ENCODE measurements around the gene SQSTM1. TPM values are rescaled to one million over a fixed set of nuclear protein-coding genes. Genes with fewer than 3 reads are reported as not detected.

SQSTM1 gene
- total RNA-seq, 1 donor from 2014 or later = 297 TPM

DNA sequence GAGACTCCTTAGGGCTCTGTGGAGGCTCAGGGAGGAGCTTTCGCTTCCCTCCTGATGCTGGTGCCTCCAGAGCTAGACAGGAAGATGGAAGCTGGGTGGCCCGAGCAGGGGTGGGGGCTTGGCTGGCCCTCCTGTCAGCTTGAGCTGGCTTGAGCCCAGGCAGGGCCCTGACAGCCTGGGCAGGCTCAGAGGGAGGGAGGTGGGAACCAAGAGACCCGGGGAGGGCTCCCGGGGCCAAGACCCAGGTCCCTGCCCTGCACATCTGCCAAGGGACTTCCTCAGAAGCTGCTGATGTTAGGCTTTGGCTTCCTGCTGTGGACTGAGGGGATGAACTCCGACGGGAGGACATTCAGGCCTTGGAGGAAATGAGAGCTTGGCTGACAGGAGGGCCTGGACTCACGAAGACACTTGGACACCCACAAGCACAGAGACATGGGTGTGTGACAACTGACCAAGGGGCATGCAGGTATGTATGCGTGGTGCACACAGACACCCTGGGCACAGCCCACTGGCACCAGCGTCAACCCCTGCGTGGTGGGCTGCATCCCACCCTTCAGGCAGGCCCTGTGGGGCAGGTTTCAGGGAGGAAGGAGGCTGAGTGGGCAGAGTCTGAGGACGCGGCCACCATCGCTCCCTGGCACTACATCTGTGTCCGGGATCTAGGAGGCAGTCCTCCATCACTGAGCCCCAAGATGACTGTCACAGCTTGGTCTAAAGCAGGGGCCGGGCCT lies 28.7 kb upstream of the SQSTM1 start:
- Mint-ChIP-seq H3K27me3 (ENCODE audit: low read depth) (no peaks in the 10 kb centered on the region), H3K9me3 (ENCODE audit: low read depth) (no peaks in the 10 kb centered on the region), H3K4me1 (ENCODE audit: low read depth) (peaks cover 17% of the 10 kb centered on the region), H3K4me3 (ENCODE audit: unreplicated experiment) (no peak overlapping the region), H3K27ac (ENCODE audit: unreplicated experiment) (no peak overlapping the region), H3K36me3 (ENCODE audit: low read depth) (peaks cover 3% of the 10 kb centered on the region)
- TF ChIP-seq, protein P1, sequence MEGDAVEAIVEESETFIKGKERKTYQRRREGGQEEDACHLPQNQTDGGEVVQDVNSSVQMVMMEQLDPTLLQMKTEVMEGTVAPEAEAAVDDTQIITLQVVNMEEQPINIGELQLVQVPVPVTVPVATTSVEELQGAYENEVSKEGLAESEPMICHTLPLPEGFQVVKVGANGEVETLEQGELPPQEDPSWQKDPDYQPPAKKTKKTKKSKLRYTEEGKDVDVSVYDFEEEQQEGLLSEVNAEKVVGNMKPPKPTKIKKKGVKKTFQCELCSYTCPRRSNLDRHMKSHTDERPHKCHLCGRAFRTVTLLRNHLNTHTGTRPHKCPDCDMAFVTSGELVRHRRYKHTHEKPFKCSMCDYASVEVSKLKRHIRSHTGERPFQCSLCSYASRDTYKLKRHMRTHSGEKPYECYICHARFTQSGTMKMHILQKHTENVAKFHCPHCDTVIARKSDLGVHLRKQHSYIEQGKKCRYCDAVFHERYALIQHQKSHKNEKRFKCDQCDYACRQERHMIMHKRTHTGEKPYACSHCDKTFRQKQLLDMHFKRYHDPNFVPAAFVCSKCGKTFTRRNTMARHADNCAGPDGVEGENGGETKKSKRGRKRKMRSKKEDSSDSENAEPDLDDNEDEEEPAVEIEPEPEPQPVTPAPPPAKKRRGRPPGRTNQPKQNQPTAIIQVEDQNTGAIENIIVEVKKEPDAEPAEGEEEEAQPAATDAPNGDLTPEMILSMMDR (IDR thresholded peaks at IDR 0.05) = no peak
- DNase-seq (ENCODE audit: low spot score) = no peak

DNA sequence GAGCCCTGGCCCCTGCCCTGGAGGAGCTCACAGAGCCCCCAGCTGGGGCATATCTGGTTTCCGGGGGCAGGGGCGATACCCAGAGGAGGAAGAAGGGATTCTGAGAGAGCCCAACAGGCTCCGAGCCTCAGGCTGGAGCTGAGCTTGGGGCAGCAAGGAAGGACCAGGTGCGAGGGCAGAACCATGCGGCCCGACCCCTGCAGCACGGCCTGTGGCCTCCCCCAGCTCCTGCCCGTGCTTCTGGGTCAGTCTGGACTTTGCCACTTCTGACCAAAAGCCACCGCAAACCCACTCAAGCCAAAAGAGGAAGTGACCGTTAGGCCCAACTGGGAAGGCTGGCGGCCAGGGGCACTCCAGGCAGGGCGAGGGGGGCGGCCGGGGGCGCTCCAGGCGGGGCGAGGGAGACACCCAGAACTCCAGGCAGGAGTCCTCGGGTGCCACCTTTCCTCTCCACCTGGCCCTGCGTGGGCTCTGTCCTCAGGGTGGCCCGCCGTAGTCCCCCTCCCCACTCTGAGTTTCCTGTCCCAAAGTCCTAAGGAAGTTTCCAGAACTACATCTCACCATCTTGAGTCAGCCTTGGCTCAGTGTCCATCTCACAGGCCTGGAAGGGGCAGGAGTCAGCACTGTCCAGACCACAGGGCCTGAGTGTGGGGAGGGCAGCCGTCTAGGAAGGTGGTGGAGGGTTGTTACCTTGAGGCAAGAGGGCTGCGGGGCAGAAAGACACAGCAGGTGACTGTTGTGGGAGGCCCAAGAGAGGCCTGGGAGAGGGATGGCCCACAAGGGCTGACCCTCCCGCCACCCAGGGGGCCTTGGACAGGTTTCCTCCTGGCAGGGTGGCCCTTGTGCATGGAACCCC lies 27.9 kb upstream of the SQSTM1 start:
- H3K9me3 Mint-ChIP-seq (ENCODE audit: low read depth) = no peaks in the 10 kb centered on the region
- H3K27me3 Mint-ChIP-seq (ENCODE audit: low read depth) = no peaks in the 10 kb centered on the region
- no peak overlapping the region for H3K27ac Mint-ChIP-seq (ENCODE audit: unreplicated experiment)
- H3K36me3 Mint-ChIP-seq (ENCODE audit: low read depth) = peaks cover 3% of the 10 kb centered on the region
- DNase-seq (ENCODE audit: low spot score) = no peak
- H3K4me3 Mint-ChIP-seq (ENCODE audit: unreplicated experiment) = no peak overlapping the region
- TF ChIP-seq, protein P1 (IDR thresholded peaks at IDR 0.05) = no peak
- peaks cover 18% of the 10 kb centered on the region for H3K4me1 Mint-ChIP-seq (ENCODE audit: low read depth)

DNA sequence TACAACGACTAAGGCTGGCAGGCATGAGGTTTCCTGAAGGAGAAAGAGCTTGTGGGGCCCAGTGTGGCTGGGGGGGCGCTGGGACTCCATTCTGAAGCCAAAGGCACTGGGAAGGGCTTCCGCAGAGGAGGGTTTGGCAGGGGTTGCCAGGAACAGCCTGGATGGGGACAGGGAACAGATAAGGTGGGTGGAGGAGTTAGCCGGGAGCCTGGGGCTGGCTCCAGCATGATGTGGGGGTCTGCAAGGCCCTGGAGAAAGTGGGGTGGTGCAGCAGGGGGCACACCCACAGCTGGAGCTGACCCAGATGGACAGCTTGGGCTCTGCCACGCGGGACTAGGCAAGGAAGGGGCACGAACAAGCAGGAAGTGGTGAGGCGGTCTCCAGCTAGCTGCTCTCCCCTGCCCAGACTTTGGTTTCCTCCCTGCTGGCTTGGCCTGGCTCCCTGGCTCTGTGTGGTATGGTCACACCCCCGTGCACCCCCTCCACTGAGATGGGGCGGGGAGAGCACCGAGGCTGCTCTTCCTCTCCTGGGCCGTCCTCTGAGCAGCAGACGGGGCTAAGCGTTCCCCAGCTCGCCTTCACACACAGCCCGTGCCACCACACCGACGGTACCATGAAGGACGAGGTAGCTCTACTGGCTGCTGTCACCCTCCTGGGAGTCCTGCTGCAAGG lies 27.1 kb upstream of the SQSTM1 start, which contains the start of gene LTC4S:
Gene LTC4S (plus strand): TSS at position 519 of the 672 bp plus-strand sequence. CDS start 95 bp downstream, at position 614.
- Mint-ChIP-seq H3K4me1 (ENCODE audit: low read depth) (peaks cover 18% of the 10 kb centered on the region), H3K36me3 (ENCODE audit: low read depth) (peaks cover 5% of the 10 kb centered on the region), H3K9me3 (ENCODE audit: low read depth) (no peaks in the 10 kb centered on the region), H3K27me3 (ENCODE audit: low read depth) (no peaks in the 10 kb centered on the region), H3K27ac (ENCODE audit: unreplicated experiment) (peak within 1 kb of the TSS; percentile 51), H3K4me3 (ENCODE audit: unreplicated experiment) (peak within 1 kb of the TSS; percentile 57)
- TF ChIP-seq, protein P1 (IDR thresholded peaks at IDR 0.05) = no peak
- no peak for DNase-seq (ENCODE audit: low spot score)

DNA sequence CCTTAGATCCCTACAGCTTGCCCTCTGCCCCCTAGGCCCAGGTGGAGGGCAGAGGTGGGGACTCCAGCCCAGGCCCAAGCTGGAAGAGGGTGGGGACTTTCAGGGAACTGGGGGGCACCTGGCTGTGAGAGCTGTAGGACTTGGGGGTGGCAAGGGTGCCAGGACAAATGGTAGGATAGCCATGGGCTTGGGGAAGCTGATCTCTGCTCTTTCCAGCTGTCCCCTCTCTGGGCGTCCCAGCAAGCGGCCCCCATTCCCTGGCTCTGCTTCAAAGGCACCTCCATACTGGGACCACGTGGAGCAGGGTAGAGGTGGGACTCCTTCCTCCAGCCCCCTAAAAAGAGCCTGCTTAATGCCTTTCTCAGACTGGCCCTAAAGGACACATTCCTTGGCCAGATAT lies 26.5 kb upstream of the SQSTM1 start:
- Mint-ChIP-seq H3K4me3 (ENCODE audit: unreplicated experiment) (peak overlapping the region; percentile 57), H3K9me3 (ENCODE audit: low read depth) (no peaks in the 10 kb centered on the region), H3K27ac (ENCODE audit: unreplicated experiment) (peak overlapping the region; percentile 27), H3K4me1 (ENCODE audit: low read depth) (peaks cover 18% of the 10 kb centered on the region), H3K36me3 (ENCODE audit: low read depth) (peaks cover 7% of the 10 kb centered on the region), H3K27me3 (ENCODE audit: low read depth) (no peaks in the 10 kb centered on the region)
- TF ChIP-seq, protein P1 (IDR thresholded peaks at IDR 0.05) = no peak
- DNase-seq (ENCODE audit: low spot score) = no peak

DNA sequence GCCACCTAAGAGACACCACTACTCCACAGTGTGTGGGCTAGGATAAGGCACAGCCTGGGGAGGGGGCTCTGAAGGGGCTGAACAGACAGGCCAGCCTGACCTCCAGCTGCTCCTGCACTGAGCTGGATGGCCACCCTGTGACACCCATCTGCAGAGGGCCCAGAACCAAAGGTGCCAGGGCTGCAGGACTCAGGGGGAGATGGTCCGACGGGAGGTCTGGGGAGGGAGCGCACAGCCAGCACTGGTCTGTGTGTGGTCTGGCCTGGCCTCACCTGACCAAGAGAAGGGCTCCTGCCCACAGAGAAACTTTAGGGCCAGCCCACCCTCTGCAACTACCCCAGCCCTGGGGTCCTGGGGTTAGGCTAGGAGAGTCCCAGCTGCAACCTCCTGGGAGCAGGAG lies 26.1 kb upstream of the SQSTM1 start:
- Mint-ChIP-seq H3K4me3 (ENCODE audit: unreplicated experiment) (peak overlapping the region; percentile 57), H3K27ac (ENCODE audit: unreplicated experiment) (peak overlapping the region; percentile 51), H3K4me1 (ENCODE audit: low read depth) (peaks cover 18% of the 10 kb centered on the region), H3K9me3 (ENCODE audit: low read depth) (no peaks in the 10 kb centered on the region), H3K36me3 (ENCODE audit: low read depth) (peaks cover 11% of the 10 kb centered on the region), H3K27me3 (ENCODE audit: low read depth) (no peaks in the 10 kb centered on the region)
- TF ChIP-seq, protein P1 (IDR thresholded peaks at IDR 0.05) = no peak
- no peak for DNase-seq (ENCODE audit: low spot score)

Data from chondrocyte (in vitro differentiated cells).